ENCODE measurements around the gene PIP5K1B.
"Not testable (repeated sequence)": the region's sequence is repeated elsewhere in the genome, so short reads cannot be mapped to it uniquely, and the experiment has no call there.

The PIP5K1B gene

GRCh38 chr9:68983008-68983411, 278.0 kb downstream of the PIP5K1B start:
- TF ChIP-seq SUZ12 (IDR thresholded peaks at IDR 0.05; ENCODE audit: extremely low read depth, insufficient read depth, insufficient read length) (no peak), YY1 (IDR thresholded peaks at IDR 0.05; ENCODE audit: insufficient read depth, insufficient read length) (no peak), ZNF274 (IDR thresholded peaks at IDR 0.05; ENCODE audit: low read depth, low read length) (no peak)
- Histone ChIP-seq H3K36me3 (ENCODE audit: insufficient read depth, insufficient read length, low read length) (no peaks in the 10 kb centered on the region), H3K9me3 (ENCODE audit: insufficient read depth, low read length) (no peaks in the 10 kb centered on the region), H3K4me3 (ENCODE audit: insufficient read length, low read depth) (no peak overlapping the region), H3K27me3 (ENCODE audit: insufficient read depth, insufficient read length) (no peaks in the 10 kb centered on the region), H3K4me1 (ENCODE audit: insufficient read depth, insufficient read length) (no peaks in the 10 kb centered on the region), H3K9ac (ENCODE audit: insufficient read length, low read depth) (no peak overlapping the region)
- no peak for DNase-seq (ENCODE audit: low read depth, low spot score)

- DNase-seq (ENCODE audit: low read depth, low spot score) = no peak
- Histone ChIP-seq H3K4me1 (ENCODE audit: insufficient read depth, insufficient read length) (no peaks in the 10 kb centered on the region), H3K9me3 (ENCODE audit: insufficient read depth, low read length) (no peaks in the 10 kb centered on the region), H3K4me3 (ENCODE audit: insufficient read length, low read depth) (no peak overlapping the region), H3K36me3 (ENCODE audit: insufficient read depth, insufficient read length, low read length) (no peaks in the 10 kb centered on the region), H3K27me3 (ENCODE audit: insufficient read depth, insufficient read length) (no peaks in the 10 kb centered on the region), H3K9ac (ENCODE audit: insufficient read length, low read depth) (no peak overlapping the region)
- TF ChIP-seq SUZ12 (IDR thresholded peaks at IDR 0.05; ENCODE audit: extremely low read depth, insufficient read depth, insufficient read length) = no peak
- TF ChIP-seq ZNF274 (IDR thresholded peaks at IDR 0.05; ENCODE audit: low read depth, low read length) = no peak
- TF ChIP-seq YY1 (IDR thresholded peaks at IDR 0.05; ENCODE audit: insufficient read depth, insufficient read length) = no peak
These were observed 278.7 kb downstream of the PIP5K1B start for GRCh38 chr9:68983522-68984424.

- H3K27me3 ChIP-seq (ENCODE audit: insufficient read depth, insufficient read length); H3K9ac ChIP-seq (ENCODE audit: insufficient read length, low read depth); H3K9me3 ChIP-seq (ENCODE audit: insufficient read depth, low read length); H3K4me1 ChIP-seq (ENCODE audit: insufficient read depth, insufficient read length); H3K36me3 ChIP-seq (ENCODE audit: insufficient read depth, insufficient read length, low read length); H3K4me3 ChIP-seq (ENCODE audit: insufficient read length, low read depth); DNase-seq (ENCODE audit: low read depth, low spot score): not testable (repeated sequence)
These were observed 281.9 kb downstream of the PIP5K1B start for GRCh38 chr9:68986949-68987348.

- Histone ChIP-seq H3K9me3 (ENCODE audit: insufficient read depth, low read length) (no peaks in the 10 kb centered on the region), H3K4me3 (ENCODE audit: insufficient read length, low read depth) (no peak overlapping the region), H3K4me1 (ENCODE audit: insufficient read depth, insufficient read length) (no peaks in the 10 kb centered on the region), H3K27me3 (ENCODE audit: insufficient read depth, insufficient read length) (no peaks in the 10 kb centered on the region), H3K36me3 (ENCODE audit: insufficient read depth, insufficient read length, low read length) (no peaks in the 10 kb centered on the region), H3K9ac (ENCODE audit: insufficient read length, low read depth) (no peak overlapping the region)
- DNase-seq (ENCODE audit: low read depth, low spot score) = no peak
- no peak for TF ChIP-seq ZNF274 (IDR thresholded peaks at IDR 0.05; ENCODE audit: low read depth, low read length)
- TF ChIP-seq SUZ12 (IDR thresholded peaks at IDR 0.05; ENCODE audit: extremely low read depth, insufficient read depth, insufficient read length) = no peak
- no peak for TF ChIP-seq YY1 (IDR thresholded peaks at IDR 0.05; ENCODE audit: insufficient read depth, insufficient read length)
These were observed 286.4 kb downstream of the PIP5K1B start for GRCh38 chr9:68991457-68991856.

GRCh38 chr9:68995776-68996175, 290.7 kb downstream of the PIP5K1B start:
- Histone ChIP-seq H3K9me3 (ENCODE audit: insufficient read depth, low read length) (no peaks in the 10 kb centered on the region), H3K36me3 (ENCODE audit: insufficient read depth, insufficient read length, low read length) (no peaks in the 10 kb centered on the region), H3K27me3 (ENCODE audit: insufficient read depth, insufficient read length) (no peaks in the 10 kb centered on the region), H3K4me3 (ENCODE audit: insufficient read length, low read depth) (no peak overlapping the region), H3K4me1 (ENCODE audit: insufficient read depth, insufficient read length) (no peaks in the 10 kb centered on the region), H3K9ac (ENCODE audit: insufficient read length, low read depth) (no peak overlapping the region)
- no peak for DNase-seq (ENCODE audit: low read depth, low spot score)
- no peak for TF ChIP-seq YY1 (IDR thresholded peaks at IDR 0.05; ENCODE audit: insufficient read depth, insufficient read length)
- no peak for TF ChIP-seq SUZ12 (IDR thresholded peaks at IDR 0.05; ENCODE audit: extremely low read depth, insufficient read depth, insufficient read length)
- no peak for TF ChIP-seq ZNF274 (IDR thresholded peaks at IDR 0.05; ENCODE audit: low read depth, low read length)

- Histone ChIP-seq H3K9me3 (ENCODE audit: insufficient read depth, low read length) (no peaks in the 10 kb centered on the region), H3K9ac (ENCODE audit: insufficient read length, low read depth) (no peak overlapping the region), H3K4me1 (ENCODE audit: insufficient read depth, insufficient read length) (no peaks in the 10 kb centered on the region), H3K27me3 (ENCODE audit: insufficient read depth, insufficient read length) (no peaks in the 10 kb centered on the region), H3K4me3 (ENCODE audit: insufficient read length, low read depth) (no peak overlapping the region), H3K36me3 (ENCODE audit: insufficient read depth, insufficient read length, low read length) (no peaks in the 10 kb centered on the region)
- no peak for DNase-seq (ENCODE audit: low read depth, low spot score)
- TF ChIP-seq SUZ12 (IDR thresholded peaks at IDR 0.05; ENCODE audit: extremely low read depth, insufficient read depth, insufficient read length) = no peak
- no peak for TF ChIP-seq YY1 (IDR thresholded peaks at IDR 0.05; ENCODE audit: insufficient read depth, insufficient read length)
- no peak for TF ChIP-seq ZNF274 (IDR thresholded peaks at IDR 0.05; ENCODE audit: low read depth, low read length)
These were observed 291.4 kb downstream of the PIP5K1B start for GRCh38 chr9:68996462-68996861.

GRCh38 chr9:68997666-68998065, 292.6 kb downstream of the PIP5K1B start:
- DNase-seq (ENCODE audit: low read depth, low spot score) = no peak
- no peak overlapping the region for H3K9ac ChIP-seq (ENCODE audit: insufficient read length, low read depth)
- H3K27me3 ChIP-seq (ENCODE audit: insufficient read depth, insufficient read length) = no peaks in the 10 kb centered on the region
- no peak overlapping the region for H3K4me3 ChIP-seq (ENCODE audit: insufficient read length, low read depth)
- H3K9me3 ChIP-seq (ENCODE audit: insufficient read depth, low read length) = no peaks in the 10 kb centered on the region
- TF ChIP-seq SUZ12 (IDR thresholded peaks at IDR 0.05; ENCODE audit: extremely low read depth, insufficient read depth, insufficient read length) (no peak), YY1 (IDR thresholded peaks at IDR 0.05; ENCODE audit: insufficient read depth, insufficient read length) (no peak), ZNF274 (IDR thresholded peaks at IDR 0.05; ENCODE audit: low read depth, low read length) (no peak)
- H3K4me1 ChIP-seq (ENCODE audit: insufficient read depth, insufficient read length) = no peaks in the 10 kb centered on the region
- no peaks in the 10 kb centered on the region for H3K36me3 ChIP-seq (ENCODE audit: insufficient read depth, insufficient read length, low read length)

Measured in NT2/D1 (cell line).